Neural progenitor cell (in vitro differentiated cells): Measurements from ENCODE around the gene TRPM2.

Experiments used
- CTCF ChIP-seq: fragments of 200-600 bp; sonication (generic); IDR thresholded peaks from 2 replicates; pipeline ENCODE4 v1.5.1; 2017; ENCODE audit warnings: antibody characterized with exemption, mild to moderate bottlenecking
- EZH2 ChIP-seq: fragments of 200-600 bp; sonication (generic); IDR thresholded peaks from 2 replicates; pipeline ENCODE4 v1.6.1; 2017; ENCODE audit warnings: antibody characterized with exemption, mild to moderate bottlenecking, moderate library complexity

- TF ChIP-seq EZH2 (no peak), CTCF (no peak)
Observed at GRCh38 chr21:44376606-44377005, 23.2 kb downstream of the TRPM2 start.
